SK-N-SH (cell line): ENCODE measurements around the gene DMD. TPM values are rescaled to one million over a fixed set of nuclear protein-coding genes. Genes with fewer than 3 reads are reported as not detected.

Source experiments
- CTCF ChIA-PET: fragments of 300-600, 350-600 bp; formaldehyde crosslinking; extraction: SDS; loops from one replicate; lab custom pipeline; 2021; lab: Yijun Ruan, JAX
- POLR2A ChIA-PET: fragments of 350-600 bp; sonication (Branson Sonifier 250); formaldehyde crosslinking; extraction: SDS; loops from one replicate; lab custom pipeline; 2020; ENCODE audit warnings: antibody characterized with exemption, inconsistent platforms; lab: Yijun Ruan, JAX
- DNase-seq: peaks from one replicate; pipeline ENCODE4 v3.0.0; 2012
- H2AFZ ChIP-seq: fragments of 200-600 bp; sonication (generic); 2 replicates; pipeline ENCODE4 v1.8.1; 2016; ENCODE audit warnings: antibody characterized with exemption, mild to moderate bottlenecking, low read depth
- H3F3A ChIP-seq: fragments of 200-600 bp; sonication (generic); replicated peaks from 2 replicates; pipeline ENCODE3; 2016; ENCODE audit warnings: antibody characterized with exemption, mild to moderate bottlenecking; ENCODE audit not compliant: insufficient read depth
- H3K27ac ChIP-seq, 2 experiments: fragments of 200-500 bp in 1 of 2; fragments of 200-600 bp in 1 of 2; sonication (Bioruptor generic) in 1 of 2; sonication (generic), shearing (Covaris generic) in 1 of 2; 2 replicates each; pipeline versions ENCODE4 v1.5.1 to v1.6.1; 2014 to 2016; ENCODE audit warnings: low read depth in 2 of 2, inconsistent platforms in 1 of 2, low read length in 1 of 2, mild to moderate bottlenecking in 1 of 2, mixed read lengths in 1 of 2
- H3K27me3 ChIP-seq: fragments of 200-600 bp; sonication (generic), shearing (Covaris generic); 2 replicates; pipeline ENCODE4 v1.6.1; 2016; ENCODE audit warnings: mixed run types; ENCODE audit not compliant: insufficient read depth
- H3K36me3 ChIP-seq, 2 experiments: fragments of 200-500 bp in 1 of 2; fragments of 200-600 bp in 1 of 2; sonication (Bioruptor generic) in 1 of 2; sonication (generic) in 1 of 2; replicated peaks in 1 of 2; 2 replicates each; pipeline versions ENCODE3 to v1.5.1; 2014 to 2016; ENCODE audit warnings: low read length in 1 of 2, mild to moderate bottlenecking in 1 of 2; ENCODE audit not compliant: insufficient read depth in 2 of 2, control insufficient read depth in 1 of 2
- H3K4me1 ChIP-seq, 2 experiments: fragments of 200-500 bp in 1 of 2; fragments of 200-600 bp in 1 of 2; sonication (Bioruptor generic) in 1 of 2; sonication (generic), shearing (Covaris generic) in 1 of 2; 2 replicates each; pipeline versions ENCODE4 v1.5.1 to v1.6.1; 2014 to 2016; ENCODE audit warnings: low read depth in 1 of 2, low read length in 1 of 2, mixed run types in 1 of 2; ENCODE audit not compliant: insufficient read depth in 2 of 2, control insufficient read depth in 1 of 2
- H3K4me2 ChIP-seq: fragments of 200-600 bp; sonication (generic), shearing (Covaris generic); 2 replicates; pipeline ENCODE4 v1.6.1; 2017; ENCODE audit warnings: mixed run types
- H3K4me3 ChIP-seq, 2 experiments: fragments of 200-500 bp in 1 of 2; fragments of 200-600 bp in 1 of 2; sonication (Bioruptor generic) in 1 of 2; sonication (generic), shearing (Covaris generic) in 1 of 2; 2 replicates each; pipeline versions ENCODE4 v1.5.1 to v1.8.1; 2014 to 2016; ENCODE audit warnings: low read depth in 2 of 2, inconsistent platforms in 1 of 2, low read length in 1 of 2, mild to moderate bottlenecking in 1 of 2, mixed read lengths in 1 of 2, moderate library complexity in 1 of 2
- H3K79me2 ChIP-seq: fragments of 200-600 bp; sonication (generic); 2 replicates; pipeline ENCODE4 v1.8.1; 2017; ENCODE audit warnings: mild to moderate bottlenecking; ENCODE audit not compliant: insufficient read depth
- H3K9ac ChIP-seq: fragments of 200-600 bp; sonication (generic); 2 replicates; pipeline ENCODE4 v1.6.1; 2017; ENCODE audit warnings: mixed run types
- H3K9me2 ChIP-seq: fragments of 200-600 bp; sonication (generic); 2 replicates; pipeline ENCODE4 v1.6.1; 2017; ENCODE audit warnings: mixed run types
- H3K9me3 ChIP-seq: fragments of 200-600 bp; sonication (generic); 2 replicates; pipeline ENCODE4 v1.6.1; 2017; ENCODE audit warnings: mixed run types, mild to moderate bottlenecking, moderate library complexity
- H4K20me1 ChIP-seq: fragments of 200-600 bp; sonication (generic); 2 replicates; pipeline ENCODE4 v1.6.1; 2017; ENCODE audit warnings: mild to moderate bottlenecking, mixed run types; ENCODE audit not compliant: insufficient read depth
- CTCF ChIP-seq: fragments of 200-600 bp; sonication (generic); IDR thresholded peaks from 2 replicates; pipeline ENCODE4 v1.6.1; 2017; ENCODE audit warnings: antibody characterized with exemption, mild to moderate bottlenecking, moderate library complexity
- FOSL2 ChIP-seq: IDR thresholded peaks from 2 replicates; pipeline ENCODE4 v1.4.0; 2012; ENCODE audit warnings: low read depth, mild to moderate bottlenecking, moderate library complexity, borderline replicate concordance
- FOXJ3 ChIP-seq: sonication (generic); formaldehyde crosslinking; IDR thresholded peaks from 2 replicates; pipeline ENCODE4 v1.5.1; 2020; ENCODE audit warnings: mild to moderate bottlenecking, missing genetic modification reagents
- GABPA ChIP-seq: IDR thresholded peaks from 2 replicates; pipeline ENCODE4 v1.4.0; 2012; ENCODE audit warnings: low read depth, mild to moderate bottlenecking
- JUND ChIP-seq: IDR thresholded peaks from 2 replicates; pipeline ENCODE4 v1.4.0; 2012
- MAX ChIP-seq: IDR thresholded peaks from 2 replicates; pipeline ENCODE4 v1.4.0; 2012; ENCODE audit warnings: low read depth
- MEF2A ChIP-seq: IDR thresholded peaks from 2 replicates; pipeline ENCODE4 v1.4.0; 2012; ENCODE audit warnings: low read depth, borderline replicate concordance
- MXI1 ChIP-seq: IDR thresholded peaks from 2 replicates; pipeline ENCODE4 v1.6.1; 2012; ENCODE audit warnings: mild to moderate bottlenecking, low read depth, low read length, improper control_type of control experiment
- PBX3 ChIP-seq: IDR thresholded peaks from 2 replicates; pipeline ENCODE4; 2012
- POLR2AphosphoS5 ChIP-seq: IDR thresholded peaks from 2 replicates; pipeline ENCODE4 v1.6.1; 2012; ENCODE audit warnings: low read depth, low read length
- RFX5 ChIP-seq: IDR thresholded peaks from 2 replicates; pipeline ENCODE4 v1.6.1; 2012; ENCODE audit warnings: mild to moderate bottlenecking, improper control_type of control experiment, low read length
- SIN3A ChIP-seq: IDR thresholded peaks from 2 replicates; pipeline ENCODE4 v1.6.1; 2012; ENCODE audit warnings: low read depth, mild to moderate bottlenecking, low read length, moderate library complexity, borderline replicate concordance
- TAF1 ChIP-seq: IDR thresholded peaks from 2 replicates; pipeline ENCODE4 v1.6.1; 2012; ENCODE audit warnings: low read depth, mild to moderate bottlenecking, low read length, moderate library complexity, borderline replicate concordance
- ZBTB33 ChIP-seq: IDR thresholded peaks from 2 replicates; pipeline ENCODE4 v1.4.0; 2012; ENCODE audit warnings: low read depth, borderline replicate concordance
- WGBS: methylation state at CpG from one replicate; pipeline ENCODE4 v1.1.6; 2017; ENCODE audit warnings: low lambda C conversion rate; 5-methylcytosine and 5-hydroxymethylcytosine counted together
- polyA plus RNA-seq, 3 experiments: library from polyadenylated mRNA; depleted of rRNA; stranded (reverse); fragments of >200 nt; gene quantifications; 2 replicates each; pipeline ENCODE4 v1.2.3, GENCODE V29; 2012

DMD gene
- polyA plus RNA-seq, 1 of the 3 experiments (the other 2 are of a cell fraction), result 3.9 TPM

- TF ChIP-seq RFX5, result no peak
- TF ChIP-seq SIN3A, result no peak
- TF ChIP-seq MEF2A, result no peak
- no peak for TF ChIP-seq POLR2AphosphoS5
- no peak for TF ChIP-seq CTCF
- no peak for TF ChIP-seq JUND
- no peak for TF ChIP-seq MAX
- no peak for TF ChIP-seq FOXJ3 (CRISPR knock-in tag)
- no peak for TF ChIP-seq GABPA
- 41% methylated on average over 7 of the region's 7 CpGs for WGBS
- Histone ChIP-seq H3K4me1 (no peaks in the 10 kb centered on the region; a peak in 1 of 4 replicates), H3K4me2 (no peak overlapping the region), H3K4me3 (no peak overlapping the region), H3K9me3 (no peaks in the 10 kb centered on the region), H3K27me3 (no peaks in the 10 kb centered on the region), H4K20me1 (no peaks in the 10 kb centered on the region), H3K36me3 (no peaks in the 10 kb centered on the region), H2AFZ (no peak overlapping the region), H3K79me2 (no peaks in the 10 kb centered on the region), H3K9me2 (no peaks in the 10 kb centered on the region), H3K9ac (no peak overlapping the region), H3F3A (no peaks in the 10 kb centered on the region), H3K27ac (no peak overlapping the region)
- ChIA-PET POLR2A (no interaction called here), CTCF (no interaction called here)
- DNase-seq, result no peak
Observed at GRCh38 chrX:31271615-31272471, 1939.5 kb downstream of the DMD start.

GRCh38 chrX:31269914-31270313 is 1941.4 kb downstream of the DMD start:
- Histone ChIP-seq H3K27me3 (no peaks in the 10 kb centered on the region), H3K4me2 (no peak overlapping the region), H3K9me2 (no peaks in the 10 kb centered on the region), H2AFZ (no peak overlapping the region), H3F3A (no peaks in the 10 kb centered on the region), H3K9ac (no peak overlapping the region), H3K27ac (no peak overlapping the region), H3K9me3 (no peaks in the 10 kb centered on the region), H3K36me3 (no peaks in the 10 kb centered on the region), H3K4me1 (no peaks in the 10 kb centered on the region; a peak in 1 of 4 replicates), H3K79me2 (no peaks in the 10 kb centered on the region), H4K20me1 (no peaks in the 10 kb centered on the region), H3K4me3 (no peak overlapping the region)
- ChIA-PET POLR2A (no interaction called here), CTCF (no interaction called here)
- 43% methylated on average over 3 of the region's 3 CpGs for WGBS
- TF ChIP-seq TAF1, result no peak
- no peak for TF ChIP-seq ZBTB33
- TF ChIP-seq MAX, result no peak
- no peak for TF ChIP-seq CTCF
- no peak for TF ChIP-seq PBX3
- no peak for TF ChIP-seq SIN3A
- TF ChIP-seq MXI1, result no peak
- no peak for TF ChIP-seq MEF2A
- no peak for TF ChIP-seq FOSL2
- no peak for DNase-seq
